ENCODE measurements around the gene TBC1D9B. TPM values are rescaled to one million over a fixed set of nuclear protein-coding genes. Genes with fewer than 3 reads are reported as not detected.
A peak's percentile ranks its signal among the peaks of the same experiment; 100 is the strongest.

TBC1D9B gene
- total RNA-seq, 1 donor from 2014 or later: 32.9 TPM

DNA sequence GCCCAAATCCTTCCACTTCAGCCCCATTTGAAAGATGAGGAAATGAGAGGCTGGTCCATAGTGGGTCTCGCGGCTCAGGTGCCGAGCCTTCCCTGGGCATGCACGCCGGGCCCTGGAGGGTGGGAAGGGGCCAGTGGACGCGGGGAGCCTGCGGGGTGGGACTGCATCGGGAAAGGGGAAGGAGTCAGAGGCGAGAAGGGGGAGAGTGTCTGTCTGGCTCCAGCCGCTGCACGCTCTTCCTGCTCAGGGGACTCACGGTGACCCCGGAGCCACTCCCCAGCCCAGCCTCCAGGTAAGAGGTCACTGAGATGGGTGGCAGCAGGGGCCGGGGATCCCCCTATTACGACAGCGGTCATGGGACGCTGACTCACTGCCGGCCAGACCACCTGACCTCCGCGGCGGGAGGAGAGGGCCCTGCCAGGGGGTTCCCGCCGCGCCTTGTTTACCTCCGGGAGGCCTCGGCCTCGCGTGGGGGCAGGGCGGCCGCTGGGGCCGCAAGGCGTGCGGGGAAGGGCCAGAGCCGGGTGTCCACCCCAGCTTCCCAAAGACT is 88.9 kb downstream of the TBC1D9B start:
- H3K4me3 ChIP-seq (ENCODE audit: low read length in 3 of 3): peak overlapping the region; percentile 78 to 94 (median 93)
- H3K4me1 ChIP-seq (ENCODE audit: control insufficient read depth in 3 of 3, insufficient read depth in 3 of 3, low read length in 3 of 3): peaks cover 46 to 53% (median 52%) of the 10 kb centered on the region in 3 donors
- H3K36me3 ChIP-seq (ENCODE audit: control insufficient read depth in 3 of 3, insufficient read depth in 3 of 3, low read length in 3 of 3): peaks cover 17 to 24% (median 20%) of the 10 kb centered on the region in 3 donors
- no peaks in the 10 kb centered on the region for H3K9me3 ChIP-seq (ENCODE audit: control insufficient read depth in 3 of 3, low read length in 3 of 3)
- H3K27ac ChIP-seq (ENCODE audit: low read depth, low read length): peak overlapping the region; percentile 99
- no peaks in the 10 kb centered on the region for H3K27me3 ChIP-seq (ENCODE audit: control insufficient read depth in 3 of 3, insufficient read depth in 3 of 3, low read length in 3 of 3)
- H3K9ac ChIP-seq (ENCODE audit: low read depth in 1 of 3, low read length in 3 of 3): peak overlapping the region; percentile 95 to 100 (median 100)

DNA sequence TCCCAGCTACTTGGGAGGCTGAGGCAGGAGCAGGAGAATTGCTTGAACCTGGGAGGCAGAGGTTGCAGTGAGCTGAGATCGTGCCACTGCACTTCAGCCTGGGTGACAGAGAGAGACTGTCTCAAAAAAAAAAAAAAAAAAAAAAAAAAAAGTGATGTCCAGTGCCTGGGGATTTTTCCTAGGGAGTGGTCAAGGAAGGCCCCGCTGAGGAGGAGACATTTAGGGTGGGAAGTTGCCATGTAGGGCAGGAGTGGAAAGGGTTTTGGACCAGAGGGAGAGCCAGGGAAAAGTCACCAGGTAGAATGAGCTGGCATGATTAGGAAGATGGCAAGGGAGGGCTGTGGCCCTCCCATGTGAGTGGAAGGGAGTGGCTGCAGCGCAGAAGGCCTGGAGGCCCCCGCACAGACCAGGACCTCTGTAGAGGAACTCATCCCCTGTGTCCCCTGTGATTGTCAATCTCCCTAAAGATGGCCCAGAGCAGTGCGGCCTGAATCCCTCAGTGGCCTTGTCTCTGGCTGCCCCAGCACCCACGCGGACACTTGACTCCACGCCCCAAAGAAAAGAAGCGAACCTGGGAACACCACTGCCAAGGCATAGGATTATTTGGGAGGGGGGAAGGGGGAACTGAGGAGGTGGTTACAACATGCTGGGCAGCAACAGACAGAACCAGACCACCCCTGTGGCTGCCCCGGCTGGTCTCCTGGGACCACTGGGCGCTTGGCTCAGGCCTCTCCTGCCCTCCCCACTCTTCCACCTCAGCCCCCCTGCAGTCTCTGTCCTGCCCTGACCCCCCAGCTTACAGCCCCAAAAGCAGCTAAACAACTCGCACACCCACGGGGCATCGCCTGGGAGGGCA is 89.6 kb downstream of the TBC1D9B start:
- H3K27ac ChIP-seq (ENCODE audit: low read depth, low read length): peak overlapping the region; percentile 99
- H3K9me3 ChIP-seq (ENCODE audit: control insufficient read depth in 3 of 3, low read length in 3 of 3): no peaks in the 10 kb centered on the region
- peaks cover 12 to 18% (median 14%) of the 10 kb centered on the region in 3 donors for H3K36me3 ChIP-seq (ENCODE audit: control insufficient read depth in 3 of 3, insufficient read depth in 3 of 3, low read length in 3 of 3)
- peak overlapping the region; percentile 77 to 100 (median 88) for H3K9ac ChIP-seq (ENCODE audit: low read depth in 1 of 3, low read length in 3 of 3)
- H3K27me3 ChIP-seq (ENCODE audit: control insufficient read depth in 3 of 3, insufficient read depth in 3 of 3, low read length in 3 of 3): no peaks in the 10 kb centered on the region
- peaks cover 41 to 46% (median 45%) of the 10 kb centered on the region in 3 donors for H3K4me1 ChIP-seq (ENCODE audit: control insufficient read depth in 3 of 3, insufficient read depth in 3 of 3, low read length in 3 of 3)
- peak overlapping the region; percentile 78 to 94 (median 83) for H3K4me3 ChIP-seq (ENCODE audit: low read length in 3 of 3)

DNA sequence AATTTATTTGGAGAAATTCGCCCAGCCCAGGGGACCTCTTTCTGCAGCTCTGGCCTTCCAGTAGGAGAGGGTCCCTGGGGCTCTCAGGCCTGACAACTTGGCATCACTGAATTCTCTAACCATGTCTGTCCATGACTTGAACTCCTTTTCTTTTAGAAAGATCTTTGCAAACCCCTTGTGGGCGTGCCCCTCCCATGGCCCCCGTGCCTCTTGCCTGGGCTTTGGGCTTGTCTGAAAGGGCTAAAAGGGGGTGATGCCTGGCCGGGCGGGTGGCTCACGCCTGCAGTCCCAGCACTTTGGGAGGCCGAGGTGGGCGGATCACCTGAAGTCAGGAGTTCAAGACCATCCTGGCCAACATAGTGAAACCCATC is 90.2 kb downstream of the TBC1D9B start:
- no peaks in the 10 kb centered on the region for H3K9me3 ChIP-seq (ENCODE audit: control insufficient read depth in 3 of 3, low read length in 3 of 3)
- H3K36me3 ChIP-seq (ENCODE audit: control insufficient read depth in 3 of 3, insufficient read depth in 3 of 3, low read length in 3 of 3): peaks cover 8 to 12% (median 12%) of the 10 kb centered on the region in 3 donors
- peaks cover 35 to 40% (median 38%) of the 10 kb centered on the region in 3 donors for H3K4me1 ChIP-seq (ENCODE audit: control insufficient read depth in 3 of 3, insufficient read depth in 3 of 3, low read length in 3 of 3)
- H3K27me3 ChIP-seq (ENCODE audit: control insufficient read depth in 3 of 3, insufficient read depth in 3 of 3, low read length in 3 of 3): no peaks in the 10 kb centered on the region
- H3K4me3 ChIP-seq (ENCODE audit: low read length in 3 of 3): peak overlapping the region; percentile 30 to 67 (median 61)
- H3K27ac ChIP-seq (ENCODE audit: low read depth, low read length): peak overlapping the region; percentile 58
- H3K9ac ChIP-seq (ENCODE audit: low read depth in 1 of 3, low read length in 3 of 3): peak overlapping the region in 2 of 3 donors; percentile 67 to 79

DNA sequence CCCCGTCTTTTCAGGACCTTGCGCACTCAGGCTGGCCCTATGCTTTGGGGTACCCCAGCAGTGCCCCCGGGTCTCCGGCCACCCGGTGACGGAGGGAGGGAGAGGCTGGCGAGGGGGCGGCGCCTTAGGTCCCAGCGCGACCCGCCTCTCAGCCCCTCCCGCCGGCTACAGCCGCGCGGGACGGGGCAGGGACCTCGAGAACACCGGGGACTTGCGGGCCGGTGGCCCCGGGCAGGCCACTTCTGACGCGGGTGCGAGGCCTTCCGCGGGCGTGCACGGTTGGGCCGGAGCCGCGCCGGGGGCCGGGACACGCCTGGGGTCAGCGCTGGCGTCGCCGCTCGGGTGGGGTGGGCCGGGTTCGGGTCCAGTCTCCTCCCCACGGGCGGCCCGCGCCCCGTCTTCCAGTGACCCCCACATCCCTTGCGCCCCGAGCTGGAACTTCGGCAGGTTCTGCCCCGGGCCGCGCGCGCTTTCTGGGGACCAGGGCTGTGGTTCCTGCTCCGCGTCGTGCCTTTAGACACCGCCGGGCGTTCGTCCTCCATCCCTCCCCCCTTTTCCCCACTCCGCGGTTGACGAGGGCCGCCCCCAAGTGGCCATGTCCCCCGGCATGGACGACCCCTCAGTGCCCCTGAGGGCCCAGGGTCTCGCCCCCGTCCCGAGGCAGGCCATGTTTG is 90.8 kb downstream of the TBC1D9B start:
- peak overlapping the region; percentile 58 for H3K27ac ChIP-seq (ENCODE audit: low read depth, low read length)
- no peaks in the 10 kb centered on the region for H3K9me3 ChIP-seq (ENCODE audit: control insufficient read depth in 3 of 3, low read length in 3 of 3)
- H3K9ac ChIP-seq (ENCODE audit: low read depth in 1 of 3, low read length in 3 of 3): peak overlapping the region; percentile 51 to 79 (median 67)
- H3K36me3 ChIP-seq (ENCODE audit: control insufficient read depth in 3 of 3, insufficient read depth in 3 of 3, low read length in 3 of 3): peaks cover 4 to 8% (median 7%) of the 10 kb centered on the region in 3 donors
- H3K4me3 ChIP-seq (ENCODE audit: low read length in 3 of 3): peak overlapping the region; percentile 30 to 67 (median 61)
- no peaks in the 10 kb centered on the region for H3K27me3 ChIP-seq (ENCODE audit: control insufficient read depth in 3 of 3, insufficient read depth in 3 of 3, low read length in 3 of 3)
- H3K4me1 ChIP-seq (ENCODE audit: control insufficient read depth in 3 of 3, insufficient read depth in 3 of 3, low read length in 3 of 3): peaks cover 29 to 34% (median 33%) of the 10 kb centered on the region in 3 donors

DNA sequence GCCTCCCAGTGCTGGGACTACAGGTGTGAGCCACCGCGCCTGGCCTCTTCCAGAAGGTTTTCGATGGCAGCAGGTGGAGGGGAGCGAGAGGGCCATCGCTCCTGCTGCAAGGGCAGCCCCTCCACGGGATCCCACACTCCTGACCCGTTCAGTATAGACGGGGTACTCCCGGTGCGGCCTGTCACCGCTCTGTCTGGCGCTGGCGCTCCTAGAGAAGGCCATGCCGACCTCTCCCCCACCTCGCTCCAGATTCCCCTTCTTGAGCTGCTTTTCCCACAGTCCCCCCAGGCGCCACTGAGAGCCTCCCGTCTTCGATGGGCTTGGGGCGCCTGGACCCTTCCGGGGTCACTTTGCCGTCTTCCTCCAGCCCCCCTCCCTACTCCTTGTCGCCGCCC is 91.3 kb downstream of the TBC1D9B start:
- H3K27ac ChIP-seq (ENCODE audit: low read depth, low read length): no peak overlapping the region
- peaks cover 4 to 6% (median 4%) of the 10 kb centered on the region in 3 donors for H3K36me3 ChIP-seq (ENCODE audit: control insufficient read depth in 3 of 3, insufficient read depth in 3 of 3, low read length in 3 of 3)
- peak overlapping the region; percentile 14 to 67 (median 61) for H3K4me3 ChIP-seq (ENCODE audit: low read length in 3 of 3)
- peaks cover 27 to 32% (median 31%) of the 10 kb centered on the region in 3 donors for H3K4me1 ChIP-seq (ENCODE audit: control insufficient read depth in 3 of 3, insufficient read depth in 3 of 3, low read length in 3 of 3)
- H3K27me3 ChIP-seq (ENCODE audit: control insufficient read depth in 3 of 3, insufficient read depth in 3 of 3, low read length in 3 of 3): no peaks in the 10 kb centered on the region
- H3K9ac ChIP-seq (ENCODE audit: low read depth in 1 of 3, low read length in 3 of 3): peak overlapping the region in 2 of 3 donors; percentile 67 to 79
- no peaks in the 10 kb centered on the region for H3K9me3 ChIP-seq (ENCODE audit: control insufficient read depth in 3 of 3, low read length in 3 of 3)

DNA sequence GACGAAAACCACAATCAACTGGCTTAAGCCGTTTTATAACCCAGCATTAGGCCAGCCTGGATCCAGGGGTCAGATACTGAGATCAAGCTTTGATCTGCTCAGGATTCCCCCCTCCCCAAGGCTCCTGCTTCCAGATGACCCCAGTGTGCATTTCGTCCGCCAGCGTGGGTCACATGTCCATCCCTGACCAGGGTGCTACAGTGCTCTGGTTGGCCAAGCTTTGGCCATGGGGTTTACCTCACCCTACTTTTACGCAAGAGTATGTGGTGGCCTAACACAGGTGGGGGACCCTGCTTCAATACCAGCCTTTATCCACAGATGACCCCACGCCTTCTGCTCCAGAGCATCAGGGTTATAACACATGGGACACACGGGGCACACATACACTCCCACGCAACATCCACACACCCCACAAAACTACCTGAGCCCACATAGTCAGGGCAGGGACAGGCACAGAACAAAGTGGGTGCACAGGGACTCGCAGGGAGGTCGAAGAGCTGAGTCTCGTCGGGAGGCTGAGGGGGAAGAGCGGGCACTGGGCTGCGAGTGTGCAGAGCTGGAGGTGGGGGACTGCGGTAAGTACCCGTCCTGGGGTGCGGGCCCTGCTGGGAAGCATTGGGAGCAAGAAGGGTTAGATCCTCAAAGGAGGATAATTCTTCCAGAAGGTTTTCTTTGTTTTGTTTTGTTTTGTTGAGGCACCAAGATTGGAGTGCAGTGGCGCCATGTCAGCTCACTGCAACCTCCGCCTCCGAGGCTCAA is 92.0 kb downstream of the TBC1D9B start:
- H3K4me1 ChIP-seq (ENCODE audit: control insufficient read depth in 3 of 3, insufficient read depth in 3 of 3, low read length in 3 of 3): peaks cover 27 to 32% (median 31%) of the 10 kb centered on the region in 3 donors
- peaks cover 0 to 6% (median 4%) of the 10 kb centered on the region in 3 donors for H3K36me3 ChIP-seq (ENCODE audit: control insufficient read depth in 3 of 3, insufficient read depth in 3 of 3, low read length in 3 of 3)
- H3K9me3 ChIP-seq (ENCODE audit: control insufficient read depth in 3 of 3, low read length in 3 of 3): no peaks in the 10 kb centered on the region
- H3K27ac ChIP-seq (ENCODE audit: low read depth, low read length): no peak overlapping the region
- H3K27me3 ChIP-seq (ENCODE audit: control insufficient read depth in 3 of 3, insufficient read depth in 3 of 3, low read length in 3 of 3): no peaks in the 10 kb centered on the region
- H3K9ac ChIP-seq (ENCODE audit: low read depth in 1 of 3, low read length in 3 of 3): no peak overlapping the region
- H3K4me3 ChIP-seq (ENCODE audit: low read length in 3 of 3): no peak overlapping the region

DNA sequence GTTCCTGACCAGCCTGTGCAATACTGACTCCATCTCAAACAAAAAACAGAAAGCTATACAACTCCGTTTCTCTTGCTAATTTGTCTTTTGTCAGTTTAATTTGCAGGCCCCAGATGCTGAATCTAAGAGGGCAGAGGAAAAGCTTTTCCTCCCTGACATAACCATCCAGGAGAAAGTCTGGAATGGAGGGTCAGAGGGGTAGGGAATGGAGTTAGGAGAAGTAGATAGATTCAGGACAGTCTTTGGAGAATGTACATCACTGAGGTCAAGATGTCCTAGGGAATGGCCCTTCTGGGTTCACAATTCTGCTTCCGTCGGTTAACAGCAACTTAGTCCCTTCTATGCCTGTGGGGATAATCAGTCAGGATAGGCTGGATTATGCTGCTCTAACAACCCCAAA is 93.6 kb downstream of the TBC1D9B start:
- Histone ChIP-seq H3K9me3 (ENCODE audit: control insufficient read depth in 3 of 3, low read length in 3 of 3) (no peaks in the 10 kb centered on the region), H3K27me3 (ENCODE audit: control insufficient read depth in 3 of 3, insufficient read depth in 3 of 3, low read length in 3 of 3) (no peaks in the 10 kb centered on the region), H3K4me1 (ENCODE audit: control insufficient read depth in 3 of 3, insufficient read depth in 3 of 3, low read length in 3 of 3) (peaks cover 14 to 18% (median 18%) of the 10 kb centered on the region in 3 donors), H3K27ac (ENCODE audit: low read depth, low read length) (no peak overlapping the region), H3K4me3 (ENCODE audit: low read length in 3 of 3) (no peak overlapping the region), H3K9ac (ENCODE audit: low read depth in 1 of 3, low read length in 3 of 3) (no peak overlapping the region), H3K36me3 (ENCODE audit: control insufficient read depth in 3 of 3, insufficient read depth in 3 of 3, low read length in 3 of 3) (peaks cover 0 to 6% (median 4%) of the 10 kb centered on the region in 3 donors)

DNA sequence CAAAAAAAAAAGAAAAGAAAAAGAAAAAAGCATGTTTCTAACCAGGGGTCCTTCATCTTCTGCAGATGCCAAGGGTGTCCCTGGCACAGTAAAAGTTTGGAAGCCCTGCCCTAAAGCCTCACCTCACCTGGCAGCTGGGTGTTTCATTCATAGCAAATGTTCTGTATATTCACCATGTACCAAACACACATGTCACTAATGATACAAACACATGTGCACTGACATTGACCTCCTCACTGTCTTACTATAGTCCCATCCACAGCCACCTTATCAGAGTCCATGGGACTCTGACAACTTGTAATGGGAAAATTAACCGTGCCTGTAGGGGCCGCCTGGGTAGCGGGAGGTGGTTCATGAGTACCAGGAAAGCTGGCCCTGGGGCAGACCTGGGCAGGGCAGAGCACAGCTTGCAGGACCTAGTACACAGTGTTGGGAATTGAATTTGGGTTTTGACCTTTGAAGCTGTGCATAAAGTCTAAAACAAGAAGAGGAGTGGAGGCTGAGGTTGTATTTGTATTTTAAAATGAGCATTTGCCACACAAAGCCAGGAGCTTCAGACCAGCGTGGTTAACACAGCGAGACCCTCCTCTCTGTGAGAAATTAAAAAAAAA is 94.6 kb downstream of the TBC1D9B start:
- Histone ChIP-seq H3K4me3 (ENCODE audit: low read length in 3 of 3) (no peak overlapping the region), H3K27ac (ENCODE audit: low read depth, low read length) (no peak overlapping the region), H3K4me1 (ENCODE audit: control insufficient read depth in 3 of 3, insufficient read depth in 3 of 3, low read length in 3 of 3) (peaks cover 7 to 11% (median 11%) of the 10 kb centered on the region in 3 donors), H3K9me3 (ENCODE audit: control insufficient read depth in 3 of 3, low read length in 3 of 3) (no peaks in the 10 kb centered on the region), H3K27me3 (ENCODE audit: control insufficient read depth in 3 of 3, insufficient read depth in 3 of 3, low read length in 3 of 3) (no peaks in the 10 kb centered on the region), H3K9ac (ENCODE audit: low read depth in 1 of 3, low read length in 3 of 3) (no peak overlapping the region), H3K36me3 (ENCODE audit: control insufficient read depth in 3 of 3, insufficient read depth in 3 of 3, low read length in 3 of 3) (peaks cover 0 to 6% (median 4%) of the 10 kb centered on the region in 3 donors)
